M059J (cell line): ENCODE results near the gene SNAPC2. TPM values are rescaled to one million over a fixed set of nuclear protein-coding genes. Genes with fewer than 3 reads are reported as not detected.

Source experiments
- DNase-seq: peaks from one replicate; pipeline ENCODE4 v3.0.0-alpha.2; 2012; ENCODE audit warnings: low read depth
- total RNA-seq: library from RNA; depleted of rRNA; stranded (reverse); fragments of >200 nt; shearing (Covaris generic); gene quantifications from 2 replicates; pipeline ENCODE4 v1.2.3, GENCODE V29; 2014; rRNA removed

The SNAPC2 gene
- total RNA-seq, 1 experiment from 2014 or later: 16.0 TPM

DNA sequence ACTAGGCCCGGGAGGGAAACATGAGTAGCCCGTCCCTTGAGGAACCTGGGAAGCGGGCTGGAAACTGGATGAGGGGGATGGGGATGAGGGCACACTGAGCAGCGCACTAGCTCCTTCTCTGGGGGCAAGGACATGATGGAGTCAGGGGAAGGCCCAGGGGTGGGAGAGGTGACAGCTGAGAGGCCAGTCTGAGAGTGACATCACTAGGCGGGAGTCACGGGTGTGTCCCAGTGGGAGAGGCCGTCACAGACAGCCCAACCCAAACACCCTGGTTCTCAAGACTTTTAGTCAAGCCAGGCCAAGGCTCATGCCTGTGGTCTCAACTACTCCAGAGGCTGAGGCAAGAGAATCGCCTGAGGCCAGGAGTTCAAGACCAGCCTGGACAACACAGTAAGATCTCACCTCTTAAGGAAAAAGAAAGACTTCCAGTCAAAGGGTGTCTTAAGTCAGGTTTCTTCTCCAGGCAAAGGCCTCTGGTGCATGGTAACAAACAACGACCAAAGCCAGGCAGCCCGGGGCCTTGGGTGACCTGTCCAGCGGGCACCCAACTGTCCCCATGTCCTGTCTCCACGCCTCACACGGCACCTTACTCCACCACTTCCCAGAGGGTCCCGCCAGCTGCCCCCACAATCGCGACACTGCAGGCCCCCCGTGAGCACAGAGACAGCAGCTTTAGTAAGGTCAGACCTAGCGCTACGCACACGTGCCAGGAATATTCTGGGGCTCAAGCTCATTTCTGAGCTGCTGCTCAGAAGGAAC is 48.8 kb downstream of the SNAPC2 start:
- DNase-seq: no peak

GRCh38 chr19:7969555-7969939 is 49.4 kb downstream of the SNAPC2 start:
- DNase-seq: no peak

DNA sequence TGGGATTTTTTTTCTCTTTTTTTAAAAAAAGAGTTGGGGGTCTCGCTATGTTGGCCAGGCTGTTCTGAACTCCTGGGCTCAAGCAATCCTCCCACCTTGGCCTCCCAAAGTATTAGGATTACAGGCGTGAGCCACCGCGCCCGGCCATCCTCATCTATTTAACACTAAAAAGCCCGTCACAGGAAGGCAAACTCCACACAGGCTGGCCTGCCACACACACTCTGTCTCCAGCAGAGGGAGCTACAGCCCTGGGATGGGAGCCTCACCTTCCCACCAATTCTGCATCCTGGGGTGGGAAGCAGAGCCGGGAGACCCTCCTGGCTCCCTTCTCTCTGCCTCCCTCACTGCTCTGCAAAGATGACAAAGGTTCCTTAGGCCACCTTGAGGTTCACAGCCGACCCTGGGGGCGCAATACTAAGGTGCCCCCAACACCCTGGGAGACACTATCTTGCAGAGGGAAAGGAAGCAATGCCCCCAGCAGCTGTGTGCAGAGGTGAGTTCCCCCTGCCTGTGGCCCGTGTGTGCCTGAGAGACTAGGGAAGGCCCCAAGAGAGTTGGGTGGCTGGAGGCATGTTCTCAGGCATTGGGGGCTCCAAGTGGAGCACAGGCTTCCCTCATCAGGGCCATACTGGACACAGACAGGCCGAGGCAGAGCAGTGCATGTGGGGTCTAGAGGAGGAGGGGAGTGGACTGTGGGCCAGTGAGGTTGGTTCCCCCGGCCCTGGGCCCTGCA is 50.7 kb downstream of the SNAPC2 start:
- DNase-seq: peak; percentile 51

- no peak for DNase-seq
These were observed 51.7 kb downstream of the SNAPC2 start for GRCh38 chr19:7971553-7972520.

Other genes with a start within 250 kb of the SNAPC2 start
- not detected in 2 replicates for gene MCEMP1, start 243.2 kb upstream of the SNAPC2 start, total RNA-seq
- gene TRAPPC5, start 239.5 kb upstream of the SNAPC2 start, total RNA-seq: 89.9 and 101 TPM in 2 replicates
- not detected in 2 replicates for gene FCER2, start 218.2 kb upstream of the SNAPC2 start, total RNA-seq
- gene CLEC4G, start 188.2 kb upstream of the SNAPC2 start, total RNA-seq: not detected in 2 replicates
- not detected in 2 replicates for gene CD209, start 172.8 kb upstream of the SNAPC2 start, total RNA-seq
- gene CLEC4M, start 157.1 kb upstream of the SNAPC2 start, total RNA-seq: not detected in 2 replicates
- gene EVI5L, start 90.1 kb upstream of the SNAPC2 start, total RNA-seq: 20.7 and 29.2 TPM in 2 replicates
- not detected in 2 replicates for gene PRR36, start 45.9 kb upstream of the SNAPC2 start, total RNA-seq
- 7.6 and 15.2 TPM in 2 replicates for gene LRRC8E, start 31.8 kb upstream of the SNAPC2 start, total RNA-seq
- gene MAP2K7, start 16.5 kb upstream of the SNAPC2 start, total RNA-seq: 6.8 and 8.3 TPM in 2 replicates
- gene TGFBR3L, start 5.5 kb upstream of the SNAPC2 start, total RNA-seq: 1.1 and 2.9 TPM in 2 replicates
- gene CTXN1, start 5.8 kb downstream of the SNAPC2 start, total RNA-seq: 6.7 and 10.1 TPM in 2 replicates
- gene TIMM44, start 23.3 kb downstream of the SNAPC2 start, total RNA-seq: 41.4 and 57.6 TPM in 2 replicates
- gene ELAVL1, start 85.3 kb downstream of the SNAPC2 start, total RNA-seq: 57.5 and 75.3 TPM in 2 replicates
- not detected in 2 replicates for gene CCL25, start 132.4 kb downstream of the SNAPC2 start, total RNA-seq
- gene FBN3, start 229.3 kb downstream of the SNAPC2 start, total RNA-seq: not detected in 2 replicates